CD14-positive monocyte (primary cell): ENCODE data around the gene VPS37C. TPM values are rescaled to one million over a fixed set of nuclear protein-coding genes. Genes with fewer than 3 reads are reported as not detected.

Experiments used
- DNase-seq, 3 donors: peaks; one replicate each; pipeline ENCODE4 v3.0.0-alpha.2; 2011 to 2022
- H2AFZ ChIP-seq: 2 replicates; pipeline ENCODE4 v1.6.0; 2012; ENCODE audit warnings: mild to moderate bottlenecking, low read depth, low read length, inconsistent platforms; ENCODE audit not compliant: insufficient read depth, poor library complexity, severe bottlenecking
- H3K27ac ChIP-seq, 2 donors: 1 replicate in 1 of 2; 2 replicates in 1 of 2; pipeline ENCODE4 v1.5.1; 2012 to 2013; ENCODE audit warnings: low read length in 2 of 2, control low read depth in 1 of 2, inconsistent platforms in 1 of 2, low read depth in 1 of 2, mild to moderate bottlenecking in 1 of 2
- H3K27me3 ChIP-seq, 2 donors: one replicate each; pipeline versions ENCODE4 v1.6.0 to v1.6.1; 2011 to 2013; ENCODE audit warnings: low read length in 2 of 2; ENCODE audit not compliant: control insufficient read depth in 2 of 2, insufficient read depth in 2 of 2
- H3K36me3 ChIP-seq, 2 donors: replicated peaks in 1 of 2; 1 replicate in 1 of 2; 2 replicates in 1 of 2; pipeline versions ENCODE4 v1.5.1 to v1.6.1; 2012 to 2013; ENCODE audit warnings: low read length in 2 of 2, control low read depth in 1 of 2, inconsistent platforms in 1 of 2, mild to moderate bottlenecking in 1 of 2; ENCODE audit not compliant: insufficient read depth in 2 of 2, control insufficient read depth in 1 of 2
- H3K4me1 ChIP-seq, 2 donors: 1 replicate in 1 of 2; 2 replicates in 1 of 2; pipeline versions ENCODE4 v1.5.1 to v1.6.1; 2012 to 2013; ENCODE audit warnings: low read length in 2 of 2, control low read depth in 1 of 2, inconsistent platforms in 1 of 2, mild to moderate bottlenecking in 1 of 2, moderate library complexity in 1 of 2; ENCODE audit not compliant: insufficient read depth in 2 of 2, control insufficient read depth in 1 of 2
- H3K4me2 ChIP-seq: replicated peaks from 2 replicates; pipeline ENCODE3; 2012; ENCODE audit warnings: low read length, moderate library complexity, mild to moderate bottlenecking; ENCODE audit not compliant: poor library complexity, severe bottlenecking; ENCODE audit errors: extremely low read depth
- H3K4me3 ChIP-seq, 3 experiments: fragments of 200-600 bp in 1 of 3; sonication (generic) in 1 of 3; replicated peaks in 1 of 3; 1 replicate in 2 of 3; 2 replicates in 1 of 3; pipeline ENCODE4 v1.5.1; 2011 to 2013; ENCODE audit warnings: low read length in 3 of 3, mild to moderate bottlenecking in 3 of 3, control low read depth in 2 of 3, low read depth in 2 of 3, inconsistent platforms in 1 of 3, moderate library complexity in 1 of 3
- H3K79me2 ChIP-seq: 2 replicates; pipeline ENCODE4 v1.6.0; 2012; ENCODE audit warnings: mild to moderate bottlenecking, control low read depth, inconsistent platforms, low read length, moderate library complexity; ENCODE audit not compliant: insufficient read depth
- H3K9ac ChIP-seq: 2 replicates; pipeline ENCODE4 v1.6.0; 2017; ENCODE audit warnings: low read length, mild to moderate bottlenecking; ENCODE audit not compliant: insufficient read depth, poor library complexity, severe bottlenecking
- H3K9me3 ChIP-seq, 2 donors: replicated peaks in 1 of 2; 1 replicate in 1 of 2; 2 replicates in 1 of 2; pipeline versions ENCODE4 v1.5.1 to v1.6.1; 2012 to 2013; ENCODE audit warnings: low read length in 2 of 2, control low read depth in 1 of 2; ENCODE audit not compliant: control insufficient read depth in 1 of 2, insufficient read depth in 1 of 2
- H4K20me1 ChIP-seq: 2 replicates; pipeline ENCODE4 v1.6.0; 2012; ENCODE audit warnings: mild to moderate bottlenecking, low read length, control low read depth, moderate library complexity; ENCODE audit not compliant: insufficient read depth
- H3K27ac Mint-ChIP-seq, 7 donors: one replicate each; pipeline ENCODE4 v1.8.0; 2020; ENCODE audit warnings: mild to moderate bottlenecking in 7 of 7, mixed read lengths in 7 of 7, moderate library complexity in 6 of 7, inconsistent platforms in 2 of 7
- H3K27me3 Mint-ChIP-seq, 3 donors: one replicate each; pipeline ENCODE4 v1.8.0; 2021 to 2022; ENCODE audit warnings: low read depth in 3 of 3, mild to moderate bottlenecking in 3 of 3, mixed read lengths in 3 of 3, moderate library complexity in 3 of 3, inconsistent platforms in 1 of 3
- H3K36me3 Mint-ChIP-seq, 2 donors: one replicate each; pipeline ENCODE4 v1.8.0; 2020; ENCODE audit warnings: mixed read lengths in 2 of 2, inconsistent platforms in 1 of 2, mild to moderate bottlenecking in 1 of 2
- H3K4me1 Mint-ChIP-seq: one replicate; pipeline ENCODE4 v1.8.0; 2020; ENCODE audit warnings: mild to moderate bottlenecking, mixed read lengths
- H3K4me3 Mint-ChIP-seq, 2 donors: one replicate each; pipeline ENCODE4 v1.8.0; 2020; ENCODE audit warnings: mild to moderate bottlenecking in 2 of 2, mixed read lengths in 2 of 2, moderate library complexity in 1 of 2
- H3K9me3 Mint-ChIP-seq, 7 donors: one replicate each; pipeline ENCODE4 v1.8.0; 2020 to 2022; ENCODE audit warnings: mixed read lengths in 7 of 7, mild to moderate bottlenecking in 6 of 7, moderate library complexity in 6 of 7, inconsistent platforms in 2 of 7
- WGBS: methylation state at CpG from one replicate; pipeline ENCODE4 v1.1.5; 2013; ENCODE audit warnings: missing lambda C conversion rate; ENCODE audit not compliant: insufficient coverage; 5-methylcytosine and 5-hydroxymethylcytosine counted together
- intact Hi-C, 2 donors: fragments of 100-400 bp; cut with micrococcal nuclease; formaldehyde crosslinking; loops; one replicate each; pipeline versions ENCODE4 v1.15.0 to v1.15.1; 2023
- polyA plus RNA-seq, 3 donors: library from polyadenylated mRNA; depleted of rRNA in 1 of 3; unstranded in 2 of 3; stranded (reverse) in 1 of 3; fragments of 300-500 nt in 2 of 3; fragments of >200 nt in 1 of 3; fragmentation: Illumina TruSeq in 2 of 3; gene quantifications; 1 replicate in 2 of 3; 2 replicates in 1 of 3; pipeline ENCODE4 v1.2.3, GENCODE V29; 2012 to 2021
- TF ChIP-seq, protein P1 (sequence below): fragments of 200-600 bp; IDR thresholded peaks from one replicate; pipeline ENCODE4 v1.8.0; 2022; ENCODE audit warnings: antibody characterized with exemption, mild to moderate bottlenecking

Gene VPS37C
- polyA plus RNA-seq, 3 donors, result 1.9 to 25.1 (median 3.8) TPM

DNA sequence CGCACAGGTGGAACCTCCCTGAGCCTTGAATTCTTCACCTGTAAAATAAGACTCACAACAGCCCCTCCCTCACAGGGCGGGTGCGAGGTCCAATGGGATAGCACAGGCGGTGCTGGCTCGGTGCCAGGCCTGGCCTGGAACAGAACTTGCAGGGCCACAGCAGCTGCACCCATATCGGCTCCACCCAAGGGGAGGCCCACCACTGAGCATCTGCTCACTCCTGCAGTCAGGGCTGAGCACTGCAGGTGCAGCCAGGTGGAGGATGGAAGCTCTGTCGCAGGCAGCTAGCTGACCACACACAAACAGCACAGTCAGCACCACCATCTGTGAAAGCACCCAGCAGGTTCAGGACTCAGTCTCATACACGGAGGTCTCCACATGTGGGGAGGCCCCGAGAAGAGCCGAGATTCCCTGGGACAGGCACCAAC, 19.6 kb downstream of the VPS37C start:
- no peak overlapping the region for H2AFZ ChIP-seq
- 95% methylated on average over 8 of the region's 10 CpGs for WGBS
- peak overlapping the region in 1 of 7 donors; percentile 44 for H3K27ac Mint-ChIP-seq
- H3K27me3 ChIP-seq, result no peaks in the 10 kb centered on the region
- peaks cover 92% of the 10 kb centered on the region for H4K20me1 ChIP-seq
- no peaks in the 10 kb centered on the region for H3K9me3 Mint-ChIP-seq
- H3K4me3 Mint-ChIP-seq, result no peak overlapping the region
- peaks cover 16 to 31% of the 10 kb centered on the region in 2 donors for H3K36me3 ChIP-seq
- peaks cover 11 to 15% of the 10 kb centered on the region in 2 donors for H3K4me1 ChIP-seq
- peaks cover 91% of the 10 kb centered on the region for H3K79me2 ChIP-seq
- intact Hi-C loops, result no loop called here
- H3K4me3 ChIP-seq, result no peak overlapping the region
- DNase-seq, result no peak
- H3K27ac ChIP-seq, result no peak overlapping the region
- no peaks in the 10 kb centered on the region for H3K27me3 Mint-ChIP-seq
- peaks cover 40 to 72% of the 10 kb centered on the region in 2 donors for H3K36me3 Mint-ChIP-seq
- H3K9me3 ChIP-seq, result no peaks in the 10 kb centered on the region
- H3K4me2 ChIP-seq, result no peak overlapping the region
- no peak overlapping the region for H3K9ac ChIP-seq
- peaks cover 20% of the 10 kb centered on the region for H3K4me1 Mint-ChIP-seq
- TF ChIP-seq, protein P1, sequence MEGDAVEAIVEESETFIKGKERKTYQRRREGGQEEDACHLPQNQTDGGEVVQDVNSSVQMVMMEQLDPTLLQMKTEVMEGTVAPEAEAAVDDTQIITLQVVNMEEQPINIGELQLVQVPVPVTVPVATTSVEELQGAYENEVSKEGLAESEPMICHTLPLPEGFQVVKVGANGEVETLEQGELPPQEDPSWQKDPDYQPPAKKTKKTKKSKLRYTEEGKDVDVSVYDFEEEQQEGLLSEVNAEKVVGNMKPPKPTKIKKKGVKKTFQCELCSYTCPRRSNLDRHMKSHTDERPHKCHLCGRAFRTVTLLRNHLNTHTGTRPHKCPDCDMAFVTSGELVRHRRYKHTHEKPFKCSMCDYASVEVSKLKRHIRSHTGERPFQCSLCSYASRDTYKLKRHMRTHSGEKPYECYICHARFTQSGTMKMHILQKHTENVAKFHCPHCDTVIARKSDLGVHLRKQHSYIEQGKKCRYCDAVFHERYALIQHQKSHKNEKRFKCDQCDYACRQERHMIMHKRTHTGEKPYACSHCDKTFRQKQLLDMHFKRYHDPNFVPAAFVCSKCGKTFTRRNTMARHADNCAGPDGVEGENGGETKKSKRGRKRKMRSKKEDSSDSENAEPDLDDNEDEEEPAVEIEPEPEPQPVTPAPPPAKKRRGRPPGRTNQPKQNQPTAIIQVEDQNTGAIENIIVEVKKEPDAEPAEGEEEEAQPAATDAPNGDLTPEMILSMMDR, result no peak

DNA sequence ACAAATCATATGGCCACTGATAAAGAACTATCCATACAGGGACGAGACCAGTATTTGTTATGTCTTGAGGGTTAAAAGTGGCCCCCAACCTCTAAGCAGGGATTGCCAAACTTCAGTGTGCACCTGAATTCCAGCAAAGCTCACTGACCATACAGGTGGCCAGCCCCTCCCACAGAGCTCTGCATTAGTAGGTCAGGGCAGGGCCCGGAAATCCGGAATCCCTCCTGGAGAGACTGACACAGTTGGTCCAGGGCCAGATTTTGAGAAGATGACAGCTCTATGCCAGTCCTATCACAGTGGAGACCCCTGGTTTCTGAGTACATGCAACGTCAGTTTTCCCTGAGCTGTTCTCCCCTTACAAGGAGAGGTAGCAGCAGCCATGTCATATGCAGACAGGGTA, 20.8 kb downstream of the VPS37C start:
- Histone ChIP-seq H3K27ac (no peak overlapping the region), H2AFZ (no peak overlapping the region), H3K4me3 (no peak overlapping the region), H4K20me1 (peaks cover 91% of the 10 kb centered on the region), H3K9ac (no peak overlapping the region), H3K79me2 (peaks cover 79% of the 10 kb centered on the region), H3K4me2 (no peak overlapping the region), H3K27me3 (no peaks in the 10 kb centered on the region), H3K36me3 (peaks cover 19 to 43% of the 10 kb centered on the region in 2 donors), H3K4me1 (peaks cover 0 to 3% of the 10 kb centered on the region in 2 donors), H3K9me3 (no peaks in the 10 kb centered on the region)
- peaks cover 9% of the 10 kb centered on the region for H3K4me1 Mint-ChIP-seq
- WGBS, result 100% methylated on average over 1 of the region's 4 CpGs
- H3K27me3 Mint-ChIP-seq, result peaks cover 0 to 2% (median 0%) of the 10 kb centered on the region in 3 donors
- TF ChIP-seq, protein P1, result no peak
- H3K27ac Mint-ChIP-seq, result no peak overlapping the region
- intact Hi-C loops, result no loop called here
- H3K9me3 Mint-ChIP-seq, result no peaks in the 10 kb centered on the region
- H3K36me3 Mint-ChIP-seq, result peaks cover 48 to 72% of the 10 kb centered on the region in 2 donors
- no peak for DNase-seq
- no peak overlapping the region for H3K4me3 Mint-ChIP-seq
